HEK293 (cell line): Measurements from ENCODE around the gene PRDX2.
A peak's percentile ranks its signal among the peaks of the same experiment; 100 is the strongest.

Source experiments
- CTCF ChIA-PET: fragments of 350-600 bp; formaldehyde crosslinking; extraction: SDS; loops from one replicate; lab custom pipeline; 2021; ENCODE audit warnings: antibody characterized with exemption; lab: Yijun Ruan, JAX
- POLR2A ChIA-PET: fragments of 300-600 bp; formaldehyde crosslinking; extraction: SDS; loops from one replicate; lab custom pipeline; 2020; ENCODE audit warnings: antibody characterized with exemption, inconsistent platforms; lab: Yijun Ruan, JAX
- H3K27ac ChIP-seq: fragments of 200-500 bp; sonication (Bioruptor generic); 2 replicates; pipeline ENCODE4 v1.5.1; 2014; ENCODE audit warnings: low read depth, low read length, control low read depth, inconsistent platforms; ENCODE audit errors: extremely low read depth
- H3K36me3 ChIP-seq, 2 experiments: fragments of 200-500 bp in 1 of 2; sonication (Bioruptor generic) in 1 of 2; 1 replicate in 1 of 2; 2 replicates in 1 of 2; pipeline ENCODE4 v1.5.1; 2014 to 2017; ENCODE audit warnings: inconsistent platforms in 2 of 2, low read length in 2 of 2; ENCODE audit not compliant: control insufficient read depth in 2 of 2, insufficient read depth in 1 of 2
- H3K4me1 ChIP-seq: fragments of 200-500 bp; sonication (Bioruptor generic); 2 replicates; pipeline ENCODE4 v1.5.1; 2014; ENCODE audit warnings: mild to moderate bottlenecking, low read length, inconsistent platforms; ENCODE audit not compliant: control insufficient read depth, insufficient read depth
- H3K4me3 ChIP-seq: 2 replicates; pipeline ENCODE4 v1.5.1; 2011; ENCODE audit warnings: low read depth, mild to moderate bottlenecking, control low read depth, low read length, moderate library complexity
- H3K9me3 ChIP-seq: fragments of 200-500 bp; sonication (Bioruptor generic); 2 replicates; pipeline ENCODE4 v1.5.1; 2014; ENCODE audit warnings: low read depth, low read length, inconsistent platforms; ENCODE audit not compliant: control insufficient read depth, insufficient read depth
- AEBP2 ChIP-seq: fragments of 450-650 bp; formaldehyde crosslinking; IDR thresholded peaks from 2 replicates; pipeline ENCODE4 v1.5.1; 2016; ENCODE audit warnings: missing biosample characterization, missing genetic modification characterization, borderline replicate concordance
- ATF2 ChIP-seq: fragments of 450-650 bp; formaldehyde crosslinking; IDR thresholded peaks from 2 replicates; pipeline ENCODE4 v1.5.1; 2016; ENCODE audit warnings: missing biosample characterization, missing genetic modification characterization, low read depth
- CTCF ChIP-seq: fragments of 450-650 bp; formaldehyde crosslinking; IDR thresholded peaks from 2 replicates; pipeline ENCODE4 v1.5.1; 2016; ENCODE audit warnings: missing biosample characterization, missing genetic modification characterization
- IKZF3 ChIP-seq: fragments of 450-650 bp; IDR thresholded peaks from 2 replicates; pipeline ENCODE4 v1.5.0; 2018; ENCODE audit warnings: missing biosample characterization, mild to moderate bottlenecking, missing genetic modification characterization, moderate library complexity
- INSM2 ChIP-seq: fragments of 450-650 bp; formaldehyde crosslinking; IDR thresholded peaks from 2 replicates; pipeline ENCODE4 v1.5.1; 2016; ENCODE audit warnings: missing biosample characterization, missing genetic modification characterization
- KLF1 ChIP-seq: fragments of 450-650 bp; formaldehyde crosslinking; IDR thresholded peaks from 2 replicates; pipeline ENCODE4 v1.5.1; 2016; ENCODE audit warnings: missing biosample characterization, missing genetic modification characterization
- KLF9 ChIP-seq: fragments of 450-650 bp; formaldehyde crosslinking; IDR thresholded peaks from 2 replicates; pipeline ENCODE4 v1.5.1; 2016; ENCODE audit warnings: missing biosample characterization, missing genetic modification characterization, low read depth
- SP2 ChIP-seq: fragments of 450-650 bp; formaldehyde crosslinking; IDR thresholded peaks from 2 replicates; pipeline ENCODE4 v1.5.1; 2016; ENCODE audit warnings: missing biosample characterization, missing genetic modification characterization
- SP3 ChIP-seq: fragments of 450-650 bp; formaldehyde crosslinking; IDR thresholded peaks from 2 replicates; pipeline ENCODE4 v1.5.1; 2016; ENCODE audit warnings: missing biosample characterization, missing genetic modification characterization
- TCF7L2 ChIP-seq: IDR thresholded peaks from 2 replicates; pipeline ENCODE4 v1.6.1; 2011; ENCODE audit warnings: low read depth, mild to moderate bottlenecking, inconsistent platforms, low read length, moderate library complexity, borderline replicate concordance
- ZBTB10 ChIP-seq: fragments of 450-650 bp; formaldehyde crosslinking; IDR thresholded peaks from 2 replicates; pipeline ENCODE4 v1.5.1; 2016; ENCODE audit warnings: missing biosample characterization, missing genetic modification characterization
- ZBTB7A ChIP-seq: fragments of 450-650 bp; formaldehyde crosslinking; IDR thresholded peaks from 2 replicates; pipeline ENCODE4 v1.5.1; 2016; ENCODE audit warnings: low read depth, missing biosample characterization, missing genetic modification characterization
- ZFHX2 ChIP-seq: fragments of 450-650 bp; formaldehyde crosslinking; conservative IDR thresholded peaks from 2 replicates; pipeline ENCODE4 v1.5.1; 2016; ENCODE audit warnings: missing biosample characterization, missing genetic modification characterization
- ZNF112 ChIP-seq: fragments of 450-650 bp; formaldehyde crosslinking; IDR thresholded peaks from 2 replicates; pipeline ENCODE4 v1.5.0; 2017; ENCODE audit warnings: missing biosample characterization, missing genetic modification characterization
- ZNF140 ChIP-seq: fragments of 450-650 bp; formaldehyde crosslinking; IDR thresholded peaks from 2 replicates; pipeline ENCODE4 v1.5.1; 2016; ENCODE audit warnings: missing biosample characterization, missing genetic modification characterization
- ZNF341 ChIP-seq: fragments of 450-650 bp; formaldehyde crosslinking; IDR thresholded peaks from 2 replicates; pipeline ENCODE4; 2016; ENCODE audit warnings: low read depth, missing biosample characterization, missing genetic modification characterization
- ZNF37A ChIP-seq: fragments of 450-650 bp; IDR thresholded peaks from 2 replicates; pipeline ENCODE4 v1.5.1; 2018; ENCODE audit warnings: missing biosample characterization, missing genetic modification characterization
- ZNF394 ChIP-seq: fragments of 450-650 bp; formaldehyde crosslinking; IDR thresholded peaks from 2 replicates; pipeline ENCODE4 v1.5.1; 2016; ENCODE audit warnings: missing biosample characterization, missing genetic modification characterization, mild to moderate bottlenecking, moderate library complexity, borderline replicate concordance
- ZNF530 ChIP-seq: fragments of 450-650 bp; formaldehyde crosslinking; IDR thresholded peaks from 2 replicates; pipeline ENCODE4 v1.5.1; 2016; ENCODE audit warnings: low read depth, missing biosample characterization, missing genetic modification characterization
- ZNF548 ChIP-seq: fragments of 450-650 bp; formaldehyde crosslinking; IDR thresholded peaks from 2 replicates; pipeline ENCODE4 v1.5.1; 2016; ENCODE audit warnings: missing biosample characterization, missing genetic modification characterization
- ZNF585B ChIP-seq: fragments of 450-650 bp; formaldehyde crosslinking; IDR thresholded peaks from 2 replicates; pipeline ENCODE4 v1.5.1; 2016; ENCODE audit warnings: missing biosample characterization, missing genetic modification characterization
- ZNF600 ChIP-seq: fragments of 450-650 bp; formaldehyde crosslinking; IDR thresholded peaks from 2 replicates; pipeline ENCODE4 v1.5.1; 2016; ENCODE audit warnings: missing biosample characterization, missing genetic modification characterization
- ZNF639 ChIP-seq: fragments of 450-650 bp; formaldehyde crosslinking; IDR thresholded peaks from 2 replicates; pipeline ENCODE4 v1.5.1; 2016; ENCODE audit warnings: missing biosample characterization, missing genetic modification characterization
- ZNF670 ChIP-seq: fragments of 450-650 bp; formaldehyde crosslinking; IDR thresholded peaks from 2 replicates; pipeline ENCODE4 v1.5.1; 2016; ENCODE audit warnings: missing biosample characterization, missing genetic modification characterization, low read depth
- ZNF76 ChIP-seq: fragments of 450-650 bp; formaldehyde crosslinking; IDR thresholded peaks from 2 replicates; pipeline ENCODE4; 2016; ENCODE audit warnings: low read depth, missing biosample characterization, missing genetic modification characterization, borderline replicate concordance

The PRDX2 gene

GRCh38 chr19:12833418-12833737 lies 31.8 kb upstream of the PRDX2 start:
- no peak overlapping the region for H3K27ac ChIP-seq
- POLR2A ChIA-PET, result interaction anchor here (1.4 kb wide), 1 partner anchor 48 kb away, joined by 3 read pairs; the partner anchor contains the start of gene DNASE2
- TF ChIP-seq ZNF548 (tag by site-specific recombination), result no peak
- peak; percentile 30; the same call in 1 of the 2 replicates for TF ChIP-seq IKZF3 (tag by site-specific recombination)

GRCh38 chr19:12828494-12828893 lies 26.9 kb upstream of the PRDX2 start:
- ChIA-PET POLR2A (interaction anchor here (0.6 kb wide), 1 partner anchor 982 kb away, joined by 6 read pairs; no protein-coding TSS in a partner anchor), CTCF (interaction anchor here (0.6 to 1.7 kb wide), 5 partner anchors 19 to 1369 kb away, joined by 3 to 7 read pairs (median 4); no protein-coding TSS in a partner anchor)
- H3K9me3 ChIP-seq, result no peaks in the 10 kb centered on the region
- H3K27ac ChIP-seq, result no peak overlapping the region
- H3K4me3 ChIP-seq, result no peak overlapping the region
- H3K4me1 ChIP-seq, result 0 out of 2 replicates have a peak, but pooled peaks cover 2% of the 10 kb centered on the region
- no peaks in the 10 kb centered on the region for H3K36me3 ChIP-seq
- no peak for TF ChIP-seq ATF2
- no peak for TF ChIP-seq INSM2 (tag by site-specific recombination)
- no peak for TF ChIP-seq ZBTB7A
- no peak for TF ChIP-seq ZNF585B (tag by site-specific recombination)
- TF ChIP-seq KLF9 (tag by site-specific recombination), result peak; percentile 68; the same call in 1 of the 2 replicates
- no peak for TF ChIP-seq ZNF37A
- no peak for TF ChIP-seq ZNF76 (tag by site-specific recombination)
- TF ChIP-seq ZNF140 (tag by site-specific recombination), result no peak
- peak; percentile 79 for TF ChIP-seq ZNF600 (tag by site-specific recombination)
- TF ChIP-seq ZFHX2 (tag by site-specific recombination), result peak; percentile 93
- no peak for TF ChIP-seq ZNF394 (tag by site-specific recombination)
- TF ChIP-seq TCF7L2, result no peak
- TF ChIP-seq ZNF112 (tag by site-specific recombination), result no peak
- TF ChIP-seq ZNF639 (tag by site-specific recombination), result no peak
- no peak for TF ChIP-seq ZBTB10 (tag by site-specific recombination)
- TF ChIP-seq CTCF (tag by site-specific recombination), result no peak
- TF ChIP-seq SP3 (tag by site-specific recombination), result peak; percentile 73
- TF ChIP-seq ZNF341, result peak; percentile 83
- no peak for TF ChIP-seq AEBP2 (tag by site-specific recombination)
- TF ChIP-seq KLF1 (tag by site-specific recombination), result peak; percentile 38; the same call in 1 of the 2 replicates
- TF ChIP-seq SP2 (tag by site-specific recombination), result peak; percentile 44
- no peak for TF ChIP-seq ZNF530
- no peak for TF ChIP-seq ZNF670 (tag by site-specific recombination)

More at GRCh38 chr19:12833418-12833737, 31.8 kb upstream of the PRDX2 start:
- no peaks in the 10 kb centered on the region for H3K36me3 ChIP-seq
- H3K4me3 ChIP-seq, result no peak overlapping the region
- no peaks in the 10 kb centered on the region for H3K9me3 ChIP-seq
- 0 out of 2 replicates have a peak, but pooled peaks cover 2% of the 10 kb centered on the region for H3K4me1 ChIP-seq
- CTCF ChIA-PET, result interaction anchor here (1.1 to 1.9 kb wide), 3 partner anchors 11 to 20 kb away, joined by 3 to 15 read pairs (median 3); no protein-coding TSS in a partner anchor
